Activated CD4-positive, alpha-beta T cell treated with anti-CD3 and anti-CD28 coated beads for 48 hours (primary cell): ENCODE data around the gene CNTNAP1.

Source experiments
- DNase-seq: peaks from one replicate; pipeline ENCODE4 v3.0.0-alpha.2; 2020

The CNTNAP1 gene

GRCh38 chr17:42743595-42744282, 61.4 kb downstream of the CNTNAP1 start:
- DNase-seq = no peak

- peak; percentile 82 for DNase-seq
These were observed 62.0 kb downstream of the CNTNAP1 start for GRCh38 chr17:42744283-42744805.

- DNase-seq = peak; percentile 94
These were observed 62.7 kb downstream of the CNTNAP1 start, which contains the start of gene EZH1 for GRCh38 chr17:42744806-42745617. Gene EZH1, minus strand, starts transcription at chr17:42745040. Its CDS starts 16,099 bp downstream, at chr17:42728941.

- DNase-seq = no peak
These were observed 66.0 kb downstream of the CNTNAP1 start for GRCh38 chr17:42748202-42748907.

GRCh38 chr17:42748908-42749798, 66.8 kb downstream of the CNTNAP1 start:
- DNase-seq = no peak
